ENCODE data around the gene ZNF891. TPM values are rescaled to one million over a fixed set of nuclear protein-coding genes. Genes with fewer than 3 reads are reported as not detected.
A peak's percentile ranks its signal among the peaks of the same experiment; 100 is the strongest.

Gene ZNF891
- total RNA-seq = 1 to 10 TPM; 1.9 to 4.6 (median 2.9) TPM

DNA sequence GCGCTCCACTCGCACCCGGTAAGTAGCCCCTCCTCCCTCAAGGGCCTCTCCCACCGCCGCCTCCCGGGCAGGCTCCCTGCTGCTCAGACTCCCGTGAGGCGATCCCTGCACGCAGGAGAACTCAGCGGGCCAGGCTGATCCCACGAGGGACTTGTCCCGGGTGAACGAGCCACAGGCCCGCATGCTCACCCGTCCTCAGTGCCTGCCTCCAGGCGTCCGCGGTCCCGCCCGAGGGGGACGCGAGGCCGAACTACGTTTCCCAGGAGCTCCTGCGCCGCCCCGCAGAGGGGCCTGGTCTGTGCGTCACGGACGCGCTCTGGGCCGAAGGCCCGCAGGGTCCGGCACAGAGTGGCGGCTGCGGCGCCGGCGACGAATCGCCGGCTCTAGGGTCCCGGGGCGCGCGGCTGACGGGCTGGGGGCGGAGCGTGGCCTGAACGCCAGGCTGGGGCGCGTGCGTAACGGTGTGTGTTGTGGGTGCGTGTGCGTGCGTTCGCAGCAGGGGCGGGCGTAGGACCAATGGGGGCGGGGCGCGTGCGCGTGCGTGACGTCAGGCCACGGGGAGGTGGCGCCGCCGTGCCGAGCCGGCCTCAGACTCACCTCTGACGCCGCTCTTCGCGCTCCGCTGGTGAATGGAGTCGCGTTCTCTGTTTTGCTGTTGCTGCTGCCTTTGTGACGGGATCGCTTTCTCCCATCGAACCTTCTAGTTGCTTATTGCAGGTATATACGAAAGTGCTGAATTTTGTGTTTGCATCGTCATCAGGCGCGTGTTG lies at the start of gene ZNF891, which contains the start of gene ZNF10:
Gene ZNF891 (minus strand): TSS at position 237 of the 770 bp plus-strand sequence. CDS start 8,356 bp downstream, outside the sequence.
Gene ZNF10 (plus strand): TSS at position 590 of the 770 bp plus-strand sequence. CDS start 13,866 bp downstream, outside the sequence.
- peak; percentile 100 for ATAC-seq (ENCODE audit: low FRiP score)
- TF ChIP-seq, protein P1, sequence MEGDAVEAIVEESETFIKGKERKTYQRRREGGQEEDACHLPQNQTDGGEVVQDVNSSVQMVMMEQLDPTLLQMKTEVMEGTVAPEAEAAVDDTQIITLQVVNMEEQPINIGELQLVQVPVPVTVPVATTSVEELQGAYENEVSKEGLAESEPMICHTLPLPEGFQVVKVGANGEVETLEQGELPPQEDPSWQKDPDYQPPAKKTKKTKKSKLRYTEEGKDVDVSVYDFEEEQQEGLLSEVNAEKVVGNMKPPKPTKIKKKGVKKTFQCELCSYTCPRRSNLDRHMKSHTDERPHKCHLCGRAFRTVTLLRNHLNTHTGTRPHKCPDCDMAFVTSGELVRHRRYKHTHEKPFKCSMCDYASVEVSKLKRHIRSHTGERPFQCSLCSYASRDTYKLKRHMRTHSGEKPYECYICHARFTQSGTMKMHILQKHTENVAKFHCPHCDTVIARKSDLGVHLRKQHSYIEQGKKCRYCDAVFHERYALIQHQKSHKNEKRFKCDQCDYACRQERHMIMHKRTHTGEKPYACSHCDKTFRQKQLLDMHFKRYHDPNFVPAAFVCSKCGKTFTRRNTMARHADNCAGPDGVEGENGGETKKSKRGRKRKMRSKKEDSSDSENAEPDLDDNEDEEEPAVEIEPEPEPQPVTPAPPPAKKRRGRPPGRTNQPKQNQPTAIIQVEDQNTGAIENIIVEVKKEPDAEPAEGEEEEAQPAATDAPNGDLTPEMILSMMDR (IDR thresholded peaks at IDR 0.05) = no peak

GRCh38 chr12:133174901-133175300 lies 44.8 kb upstream of the ZNF891 start:
- TF ChIP-seq, protein P1 (IDR thresholded peaks at IDR 0.05) = no peak
- DNase-seq (ENCODE audit: low spot score) = no peak
- ATAC-seq (ENCODE audit: low FRiP score) = no peak

More for the DNA sequence above, at the start of gene ZNF891, which contains the start of gene ZNF10:
- DNase-seq (ENCODE audit: low spot score) = peak; percentile 90

GRCh38 chr12:133172491-133172890 lies 42.4 kb upstream of the ZNF891 start:
- no peak for ATAC-seq (ENCODE audit: low FRiP score)
- TF ChIP-seq, protein P1 (IDR thresholded peaks at IDR 0.05) = no peak
- no peak for DNase-seq (ENCODE audit: low spot score)

GRCh38 chr12:133165776-133166175 lies 35.7 kb upstream of the ZNF891 start:
- ATAC-seq (ENCODE audit: low FRiP score) (no peak), DNase-seq (ENCODE audit: low spot score) (no peak)
- TF ChIP-seq, protein P1 (IDR thresholded peaks at IDR 0.05) = no peak

GRCh38 chr12:133156125-133156690 lies 26.1 kb upstream of the ZNF891 start:
- DNase-seq (ENCODE audit: low spot score) = no peak
- TF ChIP-seq, protein P1 (IDR thresholded peaks at IDR 0.05) = no peak
- no peak for ATAC-seq (ENCODE audit: low FRiP score)

- DNase-seq (ENCODE audit: low spot score) (no peak), ATAC-seq (ENCODE audit: low FRiP score) (no peak)
- TF ChIP-seq, protein P1 (IDR thresholded peaks at IDR 0.05) = no peak
Observed at GRCh38 chr12:133145981-133146380, 15.9 kb upstream of the ZNF891 start.

Measured in omental fat pad (tissue), 4 donors.